GM12801 (cell line): ENCODE data around the gene SLC26A11.

ENCODE experiments used
- CTCF ChIP-seq: IDR thresholded peaks from one replicate; pipeline ENCODE4 v1.5.1; 2011; ENCODE audit warnings: control low read depth; ENCODE audit not compliant: insufficient read length; ENCODE audit errors: extremely low read depth

SLC26A11 gene

DNA sequence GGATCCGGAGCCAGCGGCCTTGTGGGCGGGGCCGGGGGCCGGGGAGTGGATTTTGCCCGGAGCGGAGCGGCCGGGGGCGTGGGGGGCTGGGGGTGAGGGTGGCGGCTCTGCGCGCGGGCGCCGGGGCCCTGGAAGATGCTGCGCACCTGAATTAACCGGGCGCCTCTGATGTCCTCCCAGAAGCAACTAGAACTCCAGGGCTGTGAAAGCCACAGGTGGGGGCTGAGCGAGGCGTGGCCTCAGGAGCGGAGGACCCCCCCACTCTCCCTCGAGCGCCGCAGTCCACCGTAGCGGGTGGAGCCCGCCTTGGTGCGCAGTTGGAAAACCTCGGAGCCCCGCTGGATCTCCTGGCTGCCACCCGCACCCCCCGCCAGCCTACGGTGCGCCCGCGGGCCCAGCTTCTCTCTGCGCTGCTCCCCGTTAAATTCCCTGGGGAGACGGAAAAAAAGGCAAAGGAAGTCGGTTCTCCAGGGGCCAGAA lies 549 bp downstream of the SLC26A11 start:
- TF ChIP-seq CTCF: no peak

GRCh38 chr17:80221351-80222105 lies 1.3 kb downstream of the SLC26A11 start:
- TF ChIP-seq CTCF: no peak

DNA sequence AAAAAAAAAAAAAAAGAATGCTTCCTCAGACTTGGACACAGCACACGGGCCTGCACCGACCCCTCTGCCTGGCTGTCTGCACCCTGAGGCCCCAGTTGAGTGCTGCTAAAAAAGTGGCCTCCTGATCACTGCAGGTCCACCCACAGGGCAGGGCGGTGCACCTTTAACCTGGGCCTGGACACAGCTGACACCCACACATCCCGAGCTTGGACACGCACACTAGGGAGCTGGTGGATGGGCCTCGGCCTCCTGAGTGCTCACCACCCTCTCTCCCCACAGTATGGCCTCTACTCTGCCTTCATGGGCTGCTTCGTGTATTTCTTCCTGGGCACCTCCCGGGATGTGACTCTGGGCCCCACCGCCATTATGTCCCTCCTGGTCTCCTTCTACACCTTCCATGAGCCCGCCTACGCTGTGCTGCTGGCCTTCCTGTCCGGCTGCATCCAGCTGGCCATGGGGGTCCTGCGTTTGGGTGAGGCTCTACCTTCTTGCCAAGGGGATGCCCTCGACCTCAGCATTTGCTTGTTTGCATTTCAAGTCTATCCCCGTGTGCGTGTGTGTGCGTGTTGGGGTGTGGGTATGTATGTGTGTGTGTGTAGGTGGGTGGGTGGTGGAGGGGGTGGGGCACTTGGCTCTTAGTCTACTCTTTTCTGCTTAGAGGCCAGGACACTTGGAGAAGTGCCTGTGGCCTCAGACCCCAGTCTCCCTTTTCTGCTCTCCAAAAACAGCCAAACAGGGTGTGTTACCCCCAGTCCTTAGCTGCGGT lies 2.3 kb downstream of the SLC26A11 start:
- no peak for TF ChIP-seq CTCF

DNA sequence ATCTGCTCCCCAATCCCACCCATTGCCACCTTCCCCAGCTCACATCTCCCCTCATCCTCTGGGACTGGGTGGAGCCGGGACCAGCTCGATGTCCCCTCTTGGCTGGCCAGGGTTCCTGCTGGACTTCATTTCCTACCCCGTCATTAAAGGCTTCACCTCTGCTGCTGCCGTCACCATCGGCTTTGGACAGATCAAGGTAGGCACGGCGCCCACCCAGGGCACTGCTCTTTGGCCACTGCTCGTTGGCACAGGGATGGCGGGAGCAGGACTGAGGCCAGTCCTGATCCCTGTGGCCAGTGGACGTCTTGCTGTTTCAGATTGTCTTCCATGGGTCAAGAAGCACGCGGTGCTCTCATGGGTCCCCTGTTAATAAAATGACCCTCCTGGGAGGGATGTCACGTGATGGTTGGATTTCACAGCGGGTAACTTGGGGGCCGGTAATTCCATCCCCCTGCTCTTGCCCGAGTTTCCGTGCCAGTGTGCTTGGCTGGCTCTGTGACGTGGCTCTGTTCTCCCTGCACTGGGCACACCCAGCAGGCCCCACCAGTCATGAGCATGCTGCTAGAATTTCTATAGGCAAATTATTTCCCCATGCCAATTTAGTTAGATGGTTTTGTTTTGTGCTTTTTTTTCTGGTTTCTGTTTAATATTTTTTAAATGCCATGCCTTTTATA lies 3.1 kb downstream of the SLC26A11 start:
- no peak for TF ChIP-seq CTCF

DNA sequence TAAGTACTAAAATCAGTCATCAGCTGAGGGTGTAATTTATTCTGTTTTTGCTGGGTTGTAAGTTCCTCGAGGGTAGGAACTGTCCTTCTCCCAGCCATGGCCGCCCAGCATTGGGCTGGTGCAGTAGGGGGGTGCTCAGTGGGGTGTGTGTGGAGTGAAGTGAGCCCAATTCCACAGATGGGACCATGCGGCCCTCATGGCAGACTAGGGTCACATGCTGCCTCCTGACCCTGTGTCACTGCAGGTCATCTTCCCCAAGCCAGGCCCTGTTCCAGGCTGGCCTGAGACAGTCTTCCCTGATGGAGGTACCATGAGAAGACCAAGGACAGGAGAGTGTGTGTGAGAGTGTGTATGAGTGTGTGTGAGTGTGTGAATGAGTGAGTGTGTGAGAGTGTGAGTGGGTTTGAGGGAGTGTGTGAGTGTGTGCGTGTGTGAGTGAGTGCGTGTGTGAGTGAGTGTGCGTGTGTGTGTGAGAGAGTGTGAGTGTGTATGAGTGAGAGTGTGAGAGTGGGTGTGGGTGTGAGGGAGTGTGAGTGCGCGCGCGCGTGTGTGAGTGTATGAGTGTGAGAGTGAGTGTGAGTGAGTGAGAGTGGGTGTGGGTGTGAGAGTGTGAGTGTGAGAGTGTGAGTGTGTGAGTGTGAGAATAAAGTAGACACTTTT lies 3.7 kb downstream of the SLC26A11 start:
- no peak for TF ChIP-seq CTCF

DNA sequence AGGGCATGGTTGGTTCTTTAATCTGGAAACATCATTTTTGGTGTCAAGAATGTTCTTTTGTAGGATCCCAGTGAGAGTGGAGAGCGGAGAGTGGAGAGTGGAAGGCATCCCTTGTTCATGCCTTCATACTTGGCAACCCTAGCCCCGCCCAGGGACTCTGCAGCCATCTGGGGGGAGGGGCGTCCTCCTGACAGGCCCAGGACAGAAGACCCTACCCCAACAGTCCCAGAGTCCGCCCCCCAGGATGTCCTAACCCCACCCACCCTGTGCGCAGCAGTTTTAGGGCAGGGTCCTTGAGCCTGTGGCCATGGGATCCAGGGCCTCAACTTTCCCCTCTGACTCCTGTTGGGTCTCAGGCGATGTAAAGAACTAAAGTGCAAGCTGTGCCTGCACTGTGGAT lies 4.5 kb downstream of the SLC26A11 start:
- TF ChIP-seq CTCF: no peak

GRCh38 chr17:80225230-80225629 lies 5.0 kb downstream of the SLC26A11 start:
- TF ChIP-seq CTCF: no peak
